Panc1 (cell line): ENCODE results near the gene NUDT16. TPM values are rescaled to one million over a fixed set of nuclear protein-coding genes. Genes with fewer than 3 reads are reported as not detected.

Experiments used
- ATAC-seq: fragments of 200-7000 bp; cut with Tn5 transposase; 2 replicates; pipeline ENCODE4 v1.9.1; 2020; ENCODE audit warnings: mild to moderate bottlenecking, moderate library complexity
- BruUV-seq: library from RNA; stranded (reverse); fragments of 400-500 nt; replicated peaks from 2 replicates; lab custom pipeline; 2021; lab: Mats Ljungman, UMichigan
- CTCF ChIA-PET: fragments of 300-600 bp; sonication (Branson Sonifier 250); formaldehyde crosslinking; loops from one replicate; lab custom pipeline; 2022; ENCODE audit warnings: antibody characterized with exemption; lab: Charles Lee
- POLR2A ChIA-PET: fragments of 300-600 bp; sonication (Branson Sonifier 250); formaldehyde crosslinking; loops from one replicate; lab custom pipeline; 2022; ENCODE audit warnings: antibody characterized with exemption; lab: Charles Lee
- DNase-seq: peaks from one replicate; pipeline ENCODE4 v3.0.0-alpha.2; 2010; ENCODE audit warnings: low read depth, low spot score
- H3K27ac ChIP-seq: 2 replicates; pipeline ENCODE4 v1.5.1; 2011; ENCODE audit warnings: mild to moderate bottlenecking, low read length, inconsistent platforms
- H3K27me3 ChIP-seq: fragments of 200-500 bp; sonication (Bioruptor generic); 2 replicates; pipeline ENCODE4 v1.6.0; 2014; ENCODE audit warnings: low read length, inconsistent platforms; ENCODE audit not compliant: control insufficient read depth, insufficient read depth
- H3K36me3 ChIP-seq: fragments of 200-500 bp; sonication (Bioruptor generic); 2 replicates; pipeline ENCODE4 v1.5.1; 2014; ENCODE audit warnings: inconsistent platforms, mild to moderate bottlenecking, low read length, moderate library complexity; ENCODE audit not compliant: control insufficient read depth, insufficient read depth
- H3K4me1 ChIP-seq: 2 replicates; pipeline ENCODE4 v1.5.1; 2011; ENCODE audit warnings: inconsistent platforms, mild to moderate bottlenecking, low read length, moderate library complexity; ENCODE audit not compliant: control insufficient read depth, insufficient read depth
- H3K4me3 ChIP-seq, 2 experiments: 2 replicates each; pipeline ENCODE4 v1.5.1; 2011 to 2012; ENCODE audit warnings: low read depth in 2 of 2, low read length in 2 of 2, mild to moderate bottlenecking in 2 of 2, inconsistent platforms in 1 of 2, moderate library complexity in 1 of 2
- H3K9me3 ChIP-seq: fragments of 200-500 bp; sonication (Bioruptor generic); 2 replicates; pipeline ENCODE4 v1.5.1; 2014; ENCODE audit warnings: low read depth, mild to moderate bottlenecking, inconsistent platforms, low read length, moderate library complexity; ENCODE audit not compliant: control insufficient read depth, insufficient read depth
- POLR2AphosphoS5 ChIP-seq: IDR thresholded peaks from 2 replicates; pipeline ENCODE4 v1.6.1; 2012; ENCODE audit warnings: mild to moderate bottlenecking, low read depth, low read length, moderate library complexity
- REST ChIP-seq, 2 experiments: IDR thresholded peaks; 2 replicates each; pipeline ENCODE4 v1.6.1; 2011 to 2012; ENCODE audit warnings: low read depth in 2 of 2, control low read depth in 1 of 2, low read length in 1 of 2, mild to moderate bottlenecking in 1 of 2, moderate library complexity in 1 of 2; ENCODE audit not compliant: insufficient read depth in 1 of 2
- SIN3A ChIP-seq: IDR thresholded peaks from 2 replicates; pipeline ENCODE4 v1.6.1; 2012; ENCODE audit warnings: low read depth, mild to moderate bottlenecking, low read length, moderate library complexity, borderline replicate concordance; ENCODE audit not compliant: insufficient read depth
- TCF7L2 ChIP-seq: IDR thresholded peaks from 2 replicates; pipeline ENCODE4 v1.6.1; 2011; ENCODE audit warnings: mild to moderate bottlenecking, low read depth, low read length, inconsistent platforms
- in situ Hi-C: cut with HindIII; loops from 2 replicates; pipeline ENCODE4 v1.10.0; 2016; ENCODE audit warnings: low sequenced_read_pairs, low pct_unique_long_range_greater_than_20kb
- intact Hi-C: fragments of 100-400 bp; cut with micrococcal nuclease; formaldehyde crosslinking; loops from one replicate; pipeline ENCODE4 v1.10.0; 2022; ENCODE audit not compliant: unreplicated experiment
- total RNA-seq: library from RNA; stranded (reverse); gene quantifications from one replicate; pipeline ENCODE4 v1.2.1, GENCODE V29; 2021; ENCODE audit not compliant: unreplicated experiment
- TF ChIP-seq, protein P1 (sequence below): fragments of 450-650 bp; IDR thresholded peaks from 2 replicates; pipeline ENCODE4 v1.5.1; 2017; ENCODE audit warnings: mild to moderate bottlenecking

The NUDT16 gene
- total RNA-seq, 1 experiment from 2014 or later = 12.5 TPM

- ATAC-seq = no peak
- CTCF ChIA-PET = no interaction called here
Observed at GRCh38 chr3:131403216-131403895, 21.8 kb downstream of the NUDT16 start.

DNA sequence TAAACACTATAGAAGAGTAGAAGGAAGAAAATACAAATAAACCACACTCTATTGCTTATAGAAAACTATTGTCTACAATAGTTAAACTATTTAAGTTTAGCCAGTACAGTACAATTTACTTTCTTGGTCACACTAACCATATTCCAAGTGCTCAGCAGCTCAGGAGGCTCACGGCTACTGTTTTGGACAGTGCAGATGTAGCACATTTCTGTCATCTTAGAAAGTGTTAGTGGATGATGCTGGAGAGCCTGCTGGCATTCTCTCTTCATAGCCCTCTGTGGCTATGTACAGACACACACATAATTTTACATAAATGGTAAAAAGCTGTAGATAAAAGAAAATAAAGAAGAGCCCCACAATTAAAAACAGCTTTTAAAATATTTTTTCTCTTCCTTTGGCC, 23.8 kb downstream of the NUDT16 start:
- TF ChIP-seq SIN3A (no peak), TCF7L2 (no peak), POLR2AphosphoS5 (no peak), REST (IDR thresholded peaks at IDR 0.05; ENCODE audit: insufficient read depth in 1 of 2, low read depth in 2 of 2, low read length in 1 of 2) (no peak)
- TF ChIP-seq, protein P1, sequence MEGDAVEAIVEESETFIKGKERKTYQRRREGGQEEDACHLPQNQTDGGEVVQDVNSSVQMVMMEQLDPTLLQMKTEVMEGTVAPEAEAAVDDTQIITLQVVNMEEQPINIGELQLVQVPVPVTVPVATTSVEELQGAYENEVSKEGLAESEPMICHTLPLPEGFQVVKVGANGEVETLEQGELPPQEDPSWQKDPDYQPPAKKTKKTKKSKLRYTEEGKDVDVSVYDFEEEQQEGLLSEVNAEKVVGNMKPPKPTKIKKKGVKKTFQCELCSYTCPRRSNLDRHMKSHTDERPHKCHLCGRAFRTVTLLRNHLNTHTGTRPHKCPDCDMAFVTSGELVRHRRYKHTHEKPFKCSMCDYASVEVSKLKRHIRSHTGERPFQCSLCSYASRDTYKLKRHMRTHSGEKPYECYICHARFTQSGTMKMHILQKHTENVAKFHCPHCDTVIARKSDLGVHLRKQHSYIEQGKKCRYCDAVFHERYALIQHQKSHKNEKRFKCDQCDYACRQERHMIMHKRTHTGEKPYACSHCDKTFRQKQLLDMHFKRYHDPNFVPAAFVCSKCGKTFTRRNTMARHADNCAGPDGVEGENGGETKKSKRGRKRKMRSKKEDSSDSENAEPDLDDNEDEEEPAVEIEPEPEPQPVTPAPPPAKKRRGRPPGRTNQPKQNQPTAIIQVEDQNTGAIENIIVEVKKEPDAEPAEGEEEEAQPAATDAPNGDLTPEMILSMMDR = no peak
- Histone ChIP-seq H3K27me3 (no peaks in the 10 kb centered on the region), H3K4me1 (no peaks in the 10 kb centered on the region), H3K27ac (no peak overlapping the region), H3K9me3 (0 out of 2 replicates have a peak, but pooled peaks cover 3% of the 10 kb centered on the region), H3K4me3 (no peak overlapping the region), H3K36me3 (no peaks in the 10 kb centered on the region)
- ATAC-seq (no peak), DNase-seq (no peak)
- intact Hi-C loops (no loop called here), in situ Hi-C loops (no loop called here)
- BruUV-seq = no TSS peak
- CTCF ChIA-PET = no interaction called here
- POLR2A ChIA-PET = no interaction called here

More at GRCh38 chr3:131403216-131403895, 21.8 kb downstream of the NUDT16 start:
- TF ChIP-seq SIN3A = no peak
- no peak for TF ChIP-seq TCF7L2
- TF ChIP-seq REST (IDR thresholded peaks at IDR 0.05; ENCODE audit: insufficient read depth in 1 of 2, low read depth in 2 of 2, low read length in 1 of 2) = no peak
- TF ChIP-seq, protein P1 = no peak
- TF ChIP-seq POLR2AphosphoS5 = no peak
- H3K4me3 ChIP-seq = no peak overlapping the region
- no peaks in the 10 kb centered on the region for H3K36me3 ChIP-seq
- in situ Hi-C loops (no loop called here), intact Hi-C loops (no loop called here)
- no peaks in the 10 kb centered on the region; the same call in 1 of the 2 replicates for H3K27me3 ChIP-seq
- BruUV-seq = no TSS peak
- no peak for DNase-seq
- 0 out of 2 replicates have a peak, but pooled peaks cover 3% of the 10 kb centered on the region for H3K9me3 ChIP-seq
- no peaks in the 10 kb centered on the region for H3K4me1 ChIP-seq
- POLR2A ChIA-PET = no interaction called here
- no peak overlapping the region for H3K27ac ChIP-seq
